ENCODE data around the gene ALG3. TPM values are rescaled to one million over a fixed set of nuclear protein-coding genes. Genes with fewer than 3 reads are reported as not detected.

The ALG3 gene
- polyA plus RNA-seq, 1 experiment, result 35.6 TPM

GRCh38 chr3:184262764-184263179 lies 14.0 kb upstream of the ALG3 start:
- Histone ChIP-seq H3K27ac (ENCODE audit: low read depth, low read length) (no peak overlapping the region), H3K9me3 (ENCODE audit: control insufficient read depth, insufficient read depth, low read length) (no peaks in the 10 kb centered on the region), H3K27me3 (ENCODE audit: control insufficient read depth, insufficient read depth, low read length) (peaks cover 31% of the 10 kb centered on the region), H3K4me3 (ENCODE audit: low read depth, low read length) (no peak overlapping the region)
- no peak for DNase-seq (ENCODE audit: low read depth, low spot score)
- POLR2A ChIA-PET, result no interaction called here
- CTCF ChIA-PET, result interaction anchor here (4.0 kb wide), 1 partner anchor 13 kb away, joined by 19 read pairs; the partner anchor contains the start of gene EEF1AKMT4
- no peak for TF ChIP-seq CTCF (IDR thresholded peaks at IDR 0.05; ENCODE audit: low read depth, low read length)

- Histone ChIP-seq H3K27me3 (ENCODE audit: control insufficient read depth, insufficient read depth, low read length) (peaks cover 31% of the 10 kb centered on the region), H3K27ac (ENCODE audit: low read depth, low read length) (no peak overlapping the region), H3K4me3 (ENCODE audit: low read depth, low read length) (peak overlapping the region; percentile 59), H3K9me3 (ENCODE audit: control insufficient read depth, insufficient read depth, low read length) (no peaks in the 10 kb centered on the region)
- no peak for TF ChIP-seq CTCF (IDR thresholded peaks at IDR 0.05; ENCODE audit: low read depth, low read length)
- no peak for DNase-seq (ENCODE audit: low read depth, low spot score)
- POLR2A ChIA-PET, result interaction anchor here (0.6 kb wide), 1 partner anchor 346 kb away, joined by 5 read pairs; no protein-coding TSS in a partner anchor
- CTCF ChIA-PET, result interaction anchor here (0.6 to 4.0 kb wide), 2 partner anchors 12 to 153 kb away, joined by 4 to 19 read pairs; partner anchors contain the start of gene EEF1AKMT4
Observed at GRCh38 chr3:184261854-184262763, 13.3 kb upstream of the ALG3 start.

DNA sequence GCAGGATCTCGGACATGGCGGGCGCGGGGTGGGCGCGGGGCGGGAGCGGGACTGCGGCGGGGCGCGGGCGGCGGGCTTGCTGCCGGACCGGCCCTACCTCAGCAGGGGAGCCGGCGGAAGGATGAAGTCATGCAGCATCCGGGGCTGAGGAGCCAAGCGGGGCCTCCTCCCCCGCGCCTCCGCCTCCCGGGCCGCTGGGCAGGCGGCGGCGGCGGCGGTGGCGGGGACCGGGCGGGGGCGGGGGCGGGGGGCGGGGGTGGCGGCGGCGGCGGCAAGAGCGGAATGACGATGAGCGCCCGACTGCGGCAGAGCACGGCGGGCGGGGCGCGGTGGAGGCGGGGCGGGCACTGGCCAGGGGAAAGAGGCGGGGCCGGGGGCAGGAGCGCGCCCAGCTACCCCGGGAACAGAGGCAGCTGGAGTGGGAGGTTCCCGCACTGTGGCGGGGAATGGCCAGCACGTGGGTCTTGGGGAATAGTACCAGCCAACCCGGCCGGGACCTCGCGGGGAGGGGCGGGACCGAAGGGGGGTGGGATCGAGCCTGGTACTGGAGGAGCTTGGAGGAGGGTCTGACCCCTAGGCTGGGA lies 12.6 kb upstream of the ALG3 start, which contains the start of gene CAMK2N2:
TSS of gene CAMK2N2 (minus strand) at position 284 of the 584 bp plus-strand sequence. CDS start at position 16, 268 bp downstream.
- H3K9me3 ChIP-seq (ENCODE audit: control insufficient read depth, insufficient read depth, low read length), result no peaks in the 10 kb centered on the region
- ChIA-PET CTCF (interaction anchor here (0.6 to 4.0 kb wide), 2 partner anchors 12 to 152 kb away, joined by 4 to 19 read pairs; partner anchors contain the start of gene EEF1AKMT4), POLR2A (interaction anchor here (0.6 kb wide), 1 partner anchor 345 kb away, joined by 5 read pairs; no protein-coding TSS in a partner anchor)
- peak within 1 kb of the TSS; percentile 59 for H3K4me3 ChIP-seq (ENCODE audit: low read depth, low read length)
- no peak for TF ChIP-seq CTCF (IDR thresholded peaks at IDR 0.05; ENCODE audit: low read depth, low read length)
- peaks cover 31% of the 10 kb centered on the region for H3K27me3 ChIP-seq (ENCODE audit: control insufficient read depth, insufficient read depth, low read length)
- no peak for DNase-seq (ENCODE audit: low read depth, low spot score)
- H3K27ac ChIP-seq (ENCODE audit: low read depth, low read length), result no peak within 1 kb of the TSS

- Histone ChIP-seq H3K9me3 (ENCODE audit: control insufficient read depth, insufficient read depth, low read length) (no peaks in the 10 kb centered on the region), H3K27ac (ENCODE audit: low read depth, low read length) (no peak overlapping the region), H3K27me3 (ENCODE audit: control insufficient read depth, insufficient read depth, low read length) (peaks cover 31% of the 10 kb centered on the region), H3K4me3 (ENCODE audit: low read depth, low read length) (peak overlapping the region; percentile 59)
- CTCF ChIA-PET, result interaction anchor here (1.1 to 4.0 kb wide), 3 partner anchors 9 to 33 kb away, joined by 3 to 19 read pairs (median 7); partner anchors contain the start of gene EEF1AKMT4
- POLR2A ChIA-PET, result interaction anchor here (0.8 kb wide), 1 partner anchor 32 kb away, joined by 3 read pairs; no protein-coding TSS in a partner anchor
- TF ChIP-seq CTCF (IDR thresholded peaks at IDR 0.05; ENCODE audit: low read depth, low read length), result no peak
- no peak for DNase-seq (ENCODE audit: low read depth, low spot score)
Observed at GRCh38 chr3:184260724-184261269, 12.0 kb upstream of the ALG3 start.
